HepG2 (cell line): Measurements from ENCODE around the gene PLPPR3. TPM values are rescaled to one million over a fixed set of nuclear protein-coding genes. Genes with fewer than 3 reads are reported as not detected.

Source experiments
- ARHGAP35 ChIP-seq: sonication (generic); formaldehyde crosslinking; IDR thresholded peaks from 2 replicates; pipeline ENCODE4 v1.9.0; 2022; ENCODE audit warnings: mild to moderate bottlenecking, inconsistent platforms, moderate library complexity, missing genetic modification reagents, borderline replicate concordance
- DDIT3 ChIP-seq: sonication (generic); formaldehyde crosslinking; IDR thresholded peaks from 2 replicates; pipeline ENCODE4 v1.4.0; 2020; ENCODE audit warnings: mild to moderate bottlenecking, missing genetic modification reagents
- HNF1B ChIP-seq: sonication (generic); formaldehyde crosslinking; IDR thresholded peaks from 2 replicates; pipeline ENCODE4 v1.5.1; 2020; ENCODE audit warnings: mild to moderate bottlenecking, moderate library complexity, missing genetic modification reagents
- MEF2D ChIP-seq: sonication (generic); formaldehyde crosslinking; IDR thresholded peaks from 2 replicates; pipeline ENCODE4 v1.5.1; 2020; ENCODE audit warnings: mild to moderate bottlenecking, missing genetic modification reagents
- MTA3 ChIP-seq: sonication (generic); formaldehyde crosslinking; IDR thresholded peaks from 2 replicates; pipeline ENCODE4 v1.4.0; 2020; ENCODE audit warnings: missing genetic modification reagents
- MXD4 ChIP-seq: IDR thresholded peaks from 2 replicates; pipeline ENCODE4 v1.6.1; 2016; ENCODE audit warnings: mild to moderate bottlenecking, missing biosample characterization, missing genetic modification reagents
- MYNN ChIP-seq: sonication (generic); formaldehyde crosslinking; IDR thresholded peaks from 2 replicates; pipeline ENCODE4 v1.4.0; 2020; ENCODE audit warnings: mild to moderate bottlenecking, low read depth, missing genetic modification reagents
- REXO4 ChIP-seq: sonication (generic); formaldehyde crosslinking; IDR thresholded peaks from 2 replicates; pipeline ENCODE4 v1.8.0; 2022; ENCODE audit warnings: missing genetic modification reagents, mild to moderate bottlenecking, borderline replicate concordance
- SP4 ChIP-seq: sonication (generic); formaldehyde crosslinking; IDR thresholded peaks from 2 replicates; pipeline ENCODE4 v1.8.1; 2023; ENCODE audit warnings: mild to moderate bottlenecking, missing genetic modification reagents
- TBX2 ChIP-seq: sonication (generic); formaldehyde crosslinking; IDR thresholded peaks from 2 replicates; pipeline ENCODE4 v1.5.0; 2020; ENCODE audit warnings: missing genetic modification reagents, mild to moderate bottlenecking, borderline replicate concordance
- ZBTB42 ChIP-seq: sonication (generic); formaldehyde crosslinking; IDR thresholded peaks from 2 replicates; pipeline ENCODE4 v1.5.0; 2020; ENCODE audit warnings: mild to moderate bottlenecking, missing genetic modification reagents
- ZBTB7B ChIP-seq: sonication (generic); formaldehyde crosslinking; IDR thresholded peaks from 2 replicates; pipeline ENCODE4 v1.4.0; 2020; ENCODE audit warnings: missing genetic modification reagents
- ZFP82 ChIP-seq: sonication (generic); formaldehyde crosslinking; IDR thresholded peaks from 2 replicates; pipeline ENCODE4 v1.5.1; 2020; ENCODE audit warnings: mild to moderate bottlenecking, missing genetic modification reagents, borderline replicate concordance
- ZFY ChIP-seq: sonication (generic); formaldehyde crosslinking; IDR thresholded peaks from 2 replicates; pipeline ENCODE4 v1.4.0; 2020; ENCODE audit warnings: missing genetic modification reagents
- ZMAT3 ChIP-seq: sonication (generic); formaldehyde crosslinking; conservative IDR thresholded peaks from 2 replicates; pipeline ENCODE4 v1.7.0; 2021; ENCODE audit warnings: missing genetic modification reagents
- ZNF121 ChIP-seq: sonication (generic); formaldehyde crosslinking; IDR thresholded peaks from 2 replicates; pipeline ENCODE4 v1.5.0; 2020; ENCODE audit warnings: mild to moderate bottlenecking, missing genetic modification reagents
- ZNF124 ChIP-seq: sonication (generic); formaldehyde crosslinking; IDR thresholded peaks from 2 replicates; pipeline ENCODE4 v1.4.0; 2020; ENCODE audit warnings: missing genetic modification reagents
- ZNF232 ChIP-seq: sonication (generic); formaldehyde crosslinking; IDR thresholded peaks from 2 replicates; pipeline ENCODE4 v1.4.0; 2020; ENCODE audit warnings: missing genetic modification reagents, borderline replicate concordance
- ZNF605 ChIP-seq: sonication (generic); formaldehyde crosslinking; IDR thresholded peaks from 2 replicates; pipeline ENCODE4 v1.8.0; 2022; ENCODE audit warnings: mild to moderate bottlenecking, missing genetic modification reagents
- ZNF770 ChIP-seq: sonication (generic); formaldehyde crosslinking; IDR thresholded peaks from 2 replicates; pipeline ENCODE4 v1.5.0; 2020; ENCODE audit warnings: mild to moderate bottlenecking, missing genetic modification reagents
- ZNF772 ChIP-seq: sonication (generic); formaldehyde crosslinking; IDR thresholded peaks from 2 replicates; pipeline ENCODE4 v1.5.0; 2020; ENCODE audit warnings: mild to moderate bottlenecking, missing genetic modification reagents
- ZSCAN25 ChIP-seq: sonication (generic); formaldehyde crosslinking; IDR thresholded peaks from 2 replicates; pipeline ENCODE4 v1.8.0; 2022; ENCODE audit warnings: mild to moderate bottlenecking, missing genetic modification reagents
- polyA plus RNA-seq, 8 experiments: library from polyadenylated mRNA; depleted of rRNA in 3 of 8; stranded (reverse) in 7 of 8; unstranded in 1 of 8; fragments of >200 nt; fragmentation: Illumina TruSeq in 4 of 8; extraction: Trizol in 4 of 8; gene quantifications; 2 replicates each; pipeline versions ENCODE4 v1.2.1 to v1.2.3, GENCODE V29; 2011 to 2016; ENCODE audit warnings: low read depth in 4 of 8, missing spikeins in 1 of 8, mixed read lengths in 1 of 8; ENCODE audit not compliant: insufficient read depth in 1 of 8
- total RNA-seq, 5 experiments: library from RNA; depleted of rRNA; stranded (reverse); fragments of >200 nt; fragmentation: Illumina TruSeq; extraction: Trizol; gene quantifications; 2 replicates each; pipeline ENCODE4 v1.2.3, GENCODE V29; 2016; ENCODE audit warnings: low read depth in 1 of 5
- TF ChIP-seq, protein P1 (sequence below): IDR thresholded peaks from 2 replicates; pipeline ENCODE4 v1.6.1; 2016; ENCODE audit warnings: missing compliant biosample characterization, missing genetic modification reagents, borderline replicate concordance
- TF ChIP-seq, protein P2 (sequence below): IDR thresholded peaks from 2 replicates; pipeline ENCODE4 v1.6.1; 2012; ENCODE audit warnings: inconsistent platforms

PLPPR3 gene
- total and polyA plus RNA-seq, 2 of the 13 experiments (the other 11 are each of a cell fraction or from before 2014, with no cell fraction given): 0.07 to 0.16 TPM

GRCh38 chr19:843180-843835 lies 21.6 kb upstream of the PLPPR3 start (continued):
- TF ChIP-seq ZNF770 (CRISPR knock-in tag) (peak; percentile 40), HNF1B (CRISPR knock-in tag) (0 out of 2 replicates have a peak, but pooled peaks have one; percentile 22), ZNF232 (CRISPR knock-in tag) (no peak), SP4 (CRISPR knock-in tag) (0 out of 2 replicates have a peak, but pooled peaks have one; percentile 3), ZNF121 (CRISPR knock-in tag) (0 out of 2 replicates have a peak, but pooled peaks have one; percentile 10), REXO4 (CRISPR knock-in tag) (no peak), ZBTB7B (CRISPR knock-in tag) (0 out of 2 replicates have a peak, but pooled peaks have one; percentile 14), ZFP82 (CRISPR knock-in tag) (no peak), ZSCAN25 (CRISPR knock-in tag) (0 out of 2 replicates have a peak, but pooled peaks have one; percentile 20), MXD4 (CRISPR knock-in tag) (no peak), ZNF605 (CRISPR knock-in tag) (no peak), TBX2 (peak; percentile 37; the same call in 1 of the 2 replicates), ZNF124 (no peak), ARHGAP35 (CRISPR knock-in tag) (no peak), ZMAT3 (no peak), ZBTB42 (CRISPR knock-in tag) (no peak), MYNN (CRISPR knock-in tag) (no peak), DDIT3 (CRISPR knock-in tag) (no peak), ZFY (CRISPR knock-in tag) (peak; percentile 22; the same call in 1 of the 2 replicates), MTA3 (CRISPR knock-in tag) (no peak), ZNF772 (no peak), MEF2D (CRISPR knock-in tag) (no peak)
- TF ChIP-seq, protein P1, sequence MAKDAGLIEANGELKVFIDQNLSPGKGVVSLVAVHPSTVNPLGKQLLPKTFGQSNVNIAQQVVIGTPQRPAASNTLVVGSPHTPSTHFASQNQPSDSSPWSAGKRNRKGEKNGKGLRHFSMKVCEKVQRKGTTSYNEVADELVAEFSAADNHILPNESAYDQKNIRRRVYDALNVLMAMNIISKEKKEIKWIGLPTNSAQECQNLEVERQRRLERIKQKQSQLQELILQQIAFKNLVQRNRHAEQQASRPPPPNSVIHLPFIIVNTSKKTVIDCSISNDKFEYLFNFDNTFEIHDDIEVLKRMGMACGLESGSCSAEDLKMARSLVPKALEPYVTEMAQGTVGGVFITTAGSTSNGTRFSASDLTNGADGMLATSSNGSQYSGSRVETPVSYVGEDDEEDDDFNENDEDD: 0 out of 2 replicates have a peak, but pooled peaks have one; percentile 40
- TF ChIP-seq, protein P2, sequence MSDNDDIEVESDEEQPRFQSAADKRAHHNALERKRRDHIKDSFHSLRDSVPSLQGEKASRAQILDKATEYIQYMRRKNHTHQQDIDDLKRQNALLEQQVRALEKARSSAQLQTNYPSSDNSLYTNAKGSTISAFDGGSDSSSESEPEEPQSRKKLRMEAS: peak; percentile 19; the same call in 1 of the 2 replicates
